Measurements from ENCODE around the gene HTRA1. TPM values are rescaled to one million over a fixed set of nuclear protein-coding genes. Genes with fewer than 3 reads are reported as not detected.

HTRA1 gene
- total RNA-seq, 1 donor from 2014 or later, result 17.0 TPM

DNA sequence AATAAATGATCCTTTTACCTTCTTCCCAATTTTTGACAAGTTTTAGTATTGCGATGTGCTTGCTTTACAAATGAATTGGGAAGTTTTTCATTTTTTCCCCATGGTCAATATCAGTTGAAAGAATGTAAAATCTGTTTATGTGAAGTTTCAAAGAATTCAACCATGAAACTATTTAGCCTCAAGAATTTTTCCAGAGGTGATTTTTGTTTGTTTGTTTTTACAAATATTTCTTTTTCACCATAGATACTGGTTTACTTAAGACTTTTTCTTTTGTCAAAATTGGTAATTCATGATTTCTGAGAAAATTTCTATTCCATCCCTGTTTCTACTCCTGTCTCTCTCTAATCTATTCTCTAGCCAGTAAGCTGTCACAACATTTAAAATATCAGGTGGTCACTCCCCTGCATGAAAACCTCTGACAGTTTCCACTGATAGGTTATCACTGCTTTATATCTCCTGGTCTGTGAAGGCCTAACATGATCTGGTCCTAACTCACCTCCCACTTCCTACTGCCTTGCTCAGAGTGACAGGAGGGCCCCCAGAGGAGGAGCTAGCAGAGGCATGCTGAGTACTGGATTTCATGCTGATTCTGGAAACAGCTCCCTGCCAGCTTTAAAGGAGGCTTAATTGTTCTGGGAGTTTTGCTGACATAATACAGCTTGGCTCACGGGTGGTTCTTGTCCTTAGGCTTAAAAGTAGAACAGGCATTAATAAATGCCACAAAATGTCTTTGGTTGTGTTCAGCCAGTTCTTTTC lies 14.5 kb upstream of the HTRA1 start:
- Mint-ChIP-seq H3K27ac (no peak overlapping the region), H3K9me3 (peaks cover 15% of the 10 kb centered on the region), H3K27me3 (ENCODE audit: insufficient read depth, low read depth) (peaks cover 7% of the 10 kb centered on the region), H3K4me3 (no peak overlapping the region), H3K4me1 (peaks cover 11% of the 10 kb centered on the region), H3K36me3 (no peaks in the 10 kb centered on the region)
- Histone ChIP-seq H2AFZ (replicated peaks) (no peak overlapping the region), H3K4me1 (no peaks in the 10 kb centered on the region), H4K20me1 (ENCODE audit: low read depth) (no peaks in the 10 kb centered on the region), H3K4me2 (no peak overlapping the region), H3K9me3 (ENCODE audit: low read depth) (peaks cover 6% of the 10 kb centered on the region), H3K36me3 (no peaks in the 10 kb centered on the region), H3K4me3 (no peak overlapping the region), H3K9ac (no peak overlapping the region), H3K79me2 (ENCODE audit: low read depth) (no peaks in the 10 kb centered on the region), H3F3A (ENCODE audit: low read depth) (no peaks in the 10 kb centered on the region), H3K27ac (no peak overlapping the region), H3K27me3 (no peaks in the 10 kb centered on the region)
- TF ChIP-seq EZH2 (IDR thresholded peaks at IDR 0.05) (no peak), EZH2phosphoT487 (IDR thresholded peaks at IDR 0.05) (no peak)
- TF ChIP-seq, protein P1, sequence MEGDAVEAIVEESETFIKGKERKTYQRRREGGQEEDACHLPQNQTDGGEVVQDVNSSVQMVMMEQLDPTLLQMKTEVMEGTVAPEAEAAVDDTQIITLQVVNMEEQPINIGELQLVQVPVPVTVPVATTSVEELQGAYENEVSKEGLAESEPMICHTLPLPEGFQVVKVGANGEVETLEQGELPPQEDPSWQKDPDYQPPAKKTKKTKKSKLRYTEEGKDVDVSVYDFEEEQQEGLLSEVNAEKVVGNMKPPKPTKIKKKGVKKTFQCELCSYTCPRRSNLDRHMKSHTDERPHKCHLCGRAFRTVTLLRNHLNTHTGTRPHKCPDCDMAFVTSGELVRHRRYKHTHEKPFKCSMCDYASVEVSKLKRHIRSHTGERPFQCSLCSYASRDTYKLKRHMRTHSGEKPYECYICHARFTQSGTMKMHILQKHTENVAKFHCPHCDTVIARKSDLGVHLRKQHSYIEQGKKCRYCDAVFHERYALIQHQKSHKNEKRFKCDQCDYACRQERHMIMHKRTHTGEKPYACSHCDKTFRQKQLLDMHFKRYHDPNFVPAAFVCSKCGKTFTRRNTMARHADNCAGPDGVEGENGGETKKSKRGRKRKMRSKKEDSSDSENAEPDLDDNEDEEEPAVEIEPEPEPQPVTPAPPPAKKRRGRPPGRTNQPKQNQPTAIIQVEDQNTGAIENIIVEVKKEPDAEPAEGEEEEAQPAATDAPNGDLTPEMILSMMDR (IDR thresholded peaks at IDR 0.05), result no peak
- no peak for DNase-seq (ENCODE audit: low spot score)

DNA sequence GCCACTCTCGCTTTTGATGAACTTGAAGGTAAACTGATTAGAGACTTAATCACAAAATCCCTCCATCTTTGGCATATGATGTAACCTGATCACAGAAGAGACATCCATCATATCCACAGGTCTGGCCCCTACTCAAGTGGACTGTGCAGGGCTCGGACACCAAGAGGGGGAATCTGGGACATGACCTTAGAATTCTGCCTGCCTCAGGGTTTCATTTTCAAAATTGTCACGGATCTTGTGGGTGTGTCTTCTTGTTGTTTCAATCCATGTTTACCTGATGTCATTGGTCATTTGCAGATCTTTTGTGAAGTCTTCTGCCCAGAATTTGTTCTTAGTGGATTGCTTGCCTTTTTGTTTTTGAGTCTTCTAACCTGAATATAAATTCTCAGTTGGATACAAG lies 12.8 kb upstream of the HTRA1 start:
- no peak for TF ChIP-seq EZH2phosphoT487 (IDR thresholded peaks at IDR 0.05)
- TF ChIP-seq, protein P1 (IDR thresholded peaks at IDR 0.05), result no peak
- TF ChIP-seq EZH2 (IDR thresholded peaks at IDR 0.05), result no peak
- no peak overlapping the region for H3K4me3 ChIP-seq
- Mint-ChIP-seq H3K4me1 (peaks cover 3% of the 10 kb centered on the region), H3K27me3 (ENCODE audit: insufficient read depth, low read depth) (peaks cover 7% of the 10 kb centered on the region), H3K27ac (no peak overlapping the region), H3K9me3 (peaks cover 15% of the 10 kb centered on the region), H3K4me3 (no peak overlapping the region), H3K36me3 (no peaks in the 10 kb centered on the region)
- H3K36me3 ChIP-seq, result no peaks in the 10 kb centered on the region
- H3K9me3 ChIP-seq (ENCODE audit: low read depth), result peaks cover 6% of the 10 kb centered on the region
- H3K4me1 ChIP-seq, result no peaks in the 10 kb centered on the region
- H3K27me3 ChIP-seq, result no peaks in the 10 kb centered on the region
- no peak overlapping the region for H3K9ac ChIP-seq
- no peaks in the 10 kb centered on the region for H3K79me2 ChIP-seq (ENCODE audit: low read depth)
- H3F3A ChIP-seq (ENCODE audit: low read depth), result no peaks in the 10 kb centered on the region
- H2AFZ ChIP-seq (replicated peaks), result no peak overlapping the region
- no peaks in the 10 kb centered on the region for H4K20me1 ChIP-seq (ENCODE audit: low read depth)
- no peak overlapping the region for H3K4me2 ChIP-seq
- no peak for DNase-seq (ENCODE audit: low spot score)
- no peak overlapping the region for H3K27ac ChIP-seq

DNA sequence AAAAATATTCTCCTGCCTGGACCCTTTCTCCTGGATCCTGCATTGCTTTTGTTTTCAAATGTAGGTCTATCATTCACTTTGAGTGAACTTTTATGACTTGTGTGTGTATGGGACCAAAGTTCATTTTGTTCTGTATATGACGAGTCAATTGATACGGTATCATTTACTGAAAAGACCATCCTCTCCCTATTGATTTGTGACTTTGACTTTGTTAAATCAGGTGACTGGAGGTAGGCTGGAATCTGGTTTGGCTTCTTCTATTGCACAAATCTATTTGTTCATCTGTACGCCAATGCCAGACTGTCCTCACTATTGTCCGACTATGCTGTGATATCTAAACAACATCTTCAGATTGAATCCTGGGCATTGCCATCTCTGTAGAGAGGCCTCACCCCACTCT lies 12.2 kb upstream of the HTRA1 start:
- no peak overlapping the region for H3K4me3 Mint-ChIP-seq
- no peak overlapping the region for H3K9ac ChIP-seq
- peaks cover 3% of the 10 kb centered on the region for H3K4me1 Mint-ChIP-seq
- H3K27me3 ChIP-seq, result no peaks in the 10 kb centered on the region
- H3K9me3 ChIP-seq (ENCODE audit: low read depth), result peaks cover 6% of the 10 kb centered on the region
- no peak overlapping the region for H3K27ac Mint-ChIP-seq
- DNase-seq (ENCODE audit: low spot score), result no peak
- peaks cover 7% of the 10 kb centered on the region for H3K27me3 Mint-ChIP-seq (ENCODE audit: insufficient read depth, low read depth)
- no peaks in the 10 kb centered on the region for H3K4me1 ChIP-seq
- peaks cover 15% of the 10 kb centered on the region for H3K9me3 Mint-ChIP-seq
- no peak overlapping the region for H3K4me2 ChIP-seq
- H4K20me1 ChIP-seq (ENCODE audit: low read depth), result no peaks in the 10 kb centered on the region
- H3K27ac ChIP-seq, result no peak overlapping the region
- no peaks in the 10 kb centered on the region for H3K36me3 ChIP-seq
- no peak overlapping the region for H3K4me3 ChIP-seq
- H2AFZ ChIP-seq (replicated peaks), result no peak overlapping the region
- H3F3A ChIP-seq (ENCODE audit: low read depth), result no peaks in the 10 kb centered on the region
- H3K79me2 ChIP-seq (ENCODE audit: low read depth), result no peaks in the 10 kb centered on the region
- H3K36me3 Mint-ChIP-seq, result no peaks in the 10 kb centered on the region
- TF ChIP-seq EZH2phosphoT487 (IDR thresholded peaks at IDR 0.05) (no peak), EZH2 (IDR thresholded peaks at IDR 0.05) (no peak)
- TF ChIP-seq, protein P1 (IDR thresholded peaks at IDR 0.05), result no peak

All from neural progenitor cell (in vitro differentiated cells).